ENCODE measurements around the gene PGAP1. TPM values are rescaled to one million over a fixed set of nuclear protein-coding genes. Genes with fewer than 3 reads are reported as not detected.

PGAP1 gene
- total RNA-seq, 4 donors from 2014 or later = 4.3 to 10.2 (median 6.9) TPM

- no peak overlapping the region for H3K27ac ChIP-seq
- no peaks in the 10 kb centered on the region for H3K36me3 ChIP-seq
- TF ChIP-seq POLR2AphosphoS5 (IDR thresholded peaks at IDR 0.05) (no peak), POLR2A (IDR thresholded peaks at IDR 0.05) (no peak), CTCF (IDR thresholded peaks at IDR 0.05) (no peak), EP300 (IDR thresholded peaks at IDR 0.05) (no peak)
- no peaks in the 10 kb centered on the region for H3K9me3 ChIP-seq
- WGBS, 2 donors (ENCODE audit: low coverage in 1 of 2) = 31 to 63% methylated on average over 2 to 4 of the region's 4 CpGs
- no peak overlapping the region for H3K4me3 ChIP-seq
- no peaks in the 10 kb centered on the region for H3K27me3 ChIP-seq
- no peaks in the 10 kb centered on the region for H3K4me1 ChIP-seq
- no peak for ATAC-seq
These were observed 15.0 kb upstream of the PGAP1 start for GRCh38 chr2:196941398-196942078.

GRCh38 chr2:196939371-196939770 lies 12.9 kb upstream of the PGAP1 start:
- Histone ChIP-seq H3K4me1 (no peaks in the 10 kb centered on the region), H3K27ac (no peak overlapping the region), H3K4me3 (no peak overlapping the region), H3K27me3 (no peaks in the 10 kb centered on the region), H3K36me3 (no peaks in the 10 kb centered on the region), H3K9me3 (no peaks in the 10 kb centered on the region)
- TF ChIP-seq POLR2AphosphoS5 (IDR thresholded peaks at IDR 0.05) = no peak
- no peak for TF ChIP-seq CTCF (IDR thresholded peaks at IDR 0.05)
- no peak for TF ChIP-seq POLR2A (IDR thresholded peaks at IDR 0.05)
- TF ChIP-seq EP300 (IDR thresholded peaks at IDR 0.05) = no peak
- WGBS, 2 donors (ENCODE audit: low coverage in 1 of 2) = 70 to 100% methylated on average over 1 of the region's 1 CpG
- ATAC-seq = no peak

GRCh38 chr2:196935432-196935831 lies 8.9 kb upstream of the PGAP1 start:
- Histone ChIP-seq H3K27me3 (no peaks in the 10 kb centered on the region), H3K9me3 (no peaks in the 10 kb centered on the region), H3K36me3 (no peaks in the 10 kb centered on the region), H3K4me1 (no peaks in the 10 kb centered on the region), H3K27ac (no peak overlapping the region), H3K4me3 (no peak overlapping the region)
- TF ChIP-seq POLR2A (IDR thresholded peaks at IDR 0.05) = no peak
- TF ChIP-seq CTCF (IDR thresholded peaks at IDR 0.05) = no peak
- TF ChIP-seq POLR2AphosphoS5 (IDR thresholded peaks at IDR 0.05) = no peak
- TF ChIP-seq EP300 (IDR thresholded peaks at IDR 0.05) = no peak
- no peak for ATAC-seq
- 46 to 63% methylated on average over 2 of the region's 2 CpGs for WGBS, 2 donors (ENCODE audit: low coverage in 1 of 2)

GRCh38 chr2:196934672-196935071 lies 8.2 kb upstream of the PGAP1 start:
- Histone ChIP-seq H3K4me1 (no peaks in the 10 kb centered on the region), H3K4me3 (no peak overlapping the region), H3K27me3 (no peaks in the 10 kb centered on the region), H3K36me3 (no peaks in the 10 kb centered on the region), H3K9me3 (no peaks in the 10 kb centered on the region), H3K27ac (no peak overlapping the region)
- TF ChIP-seq EP300 (IDR thresholded peaks at IDR 0.05) (no peak), CTCF (IDR thresholded peaks at IDR 0.05) (no peak), POLR2A (IDR thresholded peaks at IDR 0.05) (no peak), POLR2AphosphoS5 (IDR thresholded peaks at IDR 0.05) (no peak)
- ATAC-seq = no peak
- WGBS, 2 donors (ENCODE audit: low coverage in 1 of 2) = 91% methylated on average over 1 of the region's 1 CpG

- H3K9me3 ChIP-seq = no peaks in the 10 kb centered on the region
- no peak overlapping the region for H3K27ac ChIP-seq
- H3K4me3 ChIP-seq = no peak overlapping the region
- WGBS, 2 donors (ENCODE audit: low coverage in 1 of 2) = 92 to 100% methylated on average over 1 to 2 of the region's 2 CpGs
- H3K36me3 ChIP-seq = no peaks in the 10 kb centered on the region
- TF ChIP-seq POLR2A (IDR thresholded peaks at IDR 0.05) (no peak), EP300 (IDR thresholded peaks at IDR 0.05) (no peak), POLR2AphosphoS5 (IDR thresholded peaks at IDR 0.05) (no peak)
- H3K4me1 ChIP-seq = peaks cover 0 to 10% (median 0%) of the 10 kb centered on the region in 3 donors
- no peak for ATAC-seq
- no peaks in the 10 kb centered on the region for H3K27me3 ChIP-seq
These were observed 5.0 kb upstream of the PGAP1 start for GRCh38 chr2:196931555-196931954.
